GM23248 (cell line): ENCODE measurements around the gene SYTL3.

Experiments used
- EZH2 ChIP-seq: fragments of 200-600 bp; sonication (generic); IDR thresholded peaks from 2 replicates; pipeline ENCODE4 v1.6.1; 2018; ENCODE audit warnings: antibody characterized with exemption, mild to moderate bottlenecking; ENCODE audit not compliant: insufficient read depth, poor library complexity, severe bottlenecking
- EZH2phosphoT487 ChIP-seq: fragments of 200-600 bp; sonication (generic); IDR thresholded peaks from 2 replicates; pipeline ENCODE4 v1.6.1; 2018; ENCODE audit warnings: antibody characterized with exemption, moderate library complexity, mild to moderate bottlenecking, low read depth; ENCODE audit not compliant: insufficient read depth

DNA sequence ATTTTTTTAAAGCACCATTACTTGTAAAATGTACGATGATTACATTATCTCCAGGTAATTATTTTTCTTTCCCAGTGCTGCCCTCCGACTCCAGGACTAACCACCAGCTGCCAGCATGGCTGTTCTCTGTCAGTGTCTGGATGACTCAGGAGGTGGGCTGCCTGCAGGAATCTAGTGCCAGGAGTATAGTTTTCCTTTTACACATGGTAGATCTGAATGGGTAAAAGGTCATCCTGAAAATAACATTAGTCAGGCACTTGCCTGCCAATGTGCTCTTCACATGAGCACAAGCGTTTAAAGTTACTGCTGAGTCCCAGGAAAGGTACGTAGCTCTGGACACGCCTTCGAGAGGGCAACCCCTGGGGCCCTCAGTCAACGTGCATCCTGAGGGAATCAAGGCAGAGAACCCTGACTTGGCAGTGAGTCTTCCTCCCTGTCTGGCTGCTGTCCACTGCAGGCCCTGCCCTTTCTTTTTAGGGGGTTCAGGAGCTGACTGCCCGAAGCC is 7.7 kb upstream of the SYTL3 start:
- TF ChIP-seq EZH2 (no peak), EZH2phosphoT487 (no peak)
